ENCODE results near the gene PTPRN2.

- TF ChIP-seq POLR2A (IDR thresholded peaks at IDR 0.05; ENCODE audit: control extremely low read depth in 1 of 2, low read depth in 2 of 2, low read length in 2 of 2) (no peak), EP300 (IDR thresholded peaks at IDR 0.05; ENCODE audit: borderline replicate concordance in 1 of 2, low read depth in 2 of 2, low read length in 2 of 2) (no peak), CTCF (IDR thresholded peaks at IDR 0.05; ENCODE audit: control extremely low read depth in 1 of 3, insufficient read depth in 1 of 3, low read depth in 1 of 3, low read length in 3 of 3) (no peak), EZH2 (IDR thresholded peaks at IDR 0.05; ENCODE audit: low read depth, low read length, severe bottlenecking) (no peak), CEBPB (IDR thresholded peaks at IDR 0.05; ENCODE audit: low read depth, low read length) (no peak), RAD21 (IDR thresholded peaks at IDR 0.05 in 1 of 2, conservative IDR thresholded peaks at IDR 0.05 in 1 of 2; ENCODE audit: low read depth in 2 of 2, low read length in 2 of 2) (no peak), TAF1 (IDR thresholded peaks at IDR 0.05; ENCODE audit: low read depth, low read length) (no peak), GABPA (IDR thresholded peaks at IDR 0.05; ENCODE audit: borderline replicate concordance, insufficient read depth, low read length) (no peak), CBX5 (IDR thresholded peaks at IDR 0.05; ENCODE audit: low read depth, low read length) (no peak), SAP30 (IDR thresholded peaks at IDR 0.05; ENCODE audit: insufficient read depth, insufficient replicate concordance, low read length) (no peak)
Measured at GRCh38 chr7:158505683-158506082, 81.9 kb downstream of the PTPRN2 start.

Measured in H1 (cell line).